Sciatic nerve (tissue), 2 donors: ENCODE measurements around the gene ELF3. TPM values are rescaled to one million over a fixed set of nuclear protein-coding genes. Genes with fewer than 3 reads are reported as not detected.
"Not testable (repeated sequence)": the region's sequence is repeated elsewhere in the genome, so short reads cannot be mapped to it uniquely, and the experiment has no call there.

Source experiments
- ATAC-seq: fragments of 200-7000 bp; cut with Tn5 transposase; one replicate; pipeline ENCODE4 v1.9.1; 2020; ENCODE audit warnings: mild to moderate bottlenecking, moderate library complexity
- DNase-seq: peaks from one replicate; pipeline ENCODE4 v3.0.0-alpha.2; 2020; ENCODE audit warnings: low spot score
- intact Hi-C: fragments of 100-400 bp; cut with DNase I; formaldehyde crosslinking; loops from one replicate; pipeline ENCODE4 v1.14.2; 2022
- total RNA-seq: library from RNA; stranded (reverse); fragmentation: NEBNext Ultra II Directional; extraction: Animal tissue kit (Norgen Biotek cat#: 25700); gene quantifications from one replicate; pipeline ENCODE4 v1.2.1, GENCODE V29; 2021
- donor health status: DM: no; HTN: no; CAD: no.
- donor health status: DM: no; HTN: no; CAD: no.

The ELF3 gene
- total RNA-seq, 1 donor from 2014 or later: 6.4 TPM

DNA sequence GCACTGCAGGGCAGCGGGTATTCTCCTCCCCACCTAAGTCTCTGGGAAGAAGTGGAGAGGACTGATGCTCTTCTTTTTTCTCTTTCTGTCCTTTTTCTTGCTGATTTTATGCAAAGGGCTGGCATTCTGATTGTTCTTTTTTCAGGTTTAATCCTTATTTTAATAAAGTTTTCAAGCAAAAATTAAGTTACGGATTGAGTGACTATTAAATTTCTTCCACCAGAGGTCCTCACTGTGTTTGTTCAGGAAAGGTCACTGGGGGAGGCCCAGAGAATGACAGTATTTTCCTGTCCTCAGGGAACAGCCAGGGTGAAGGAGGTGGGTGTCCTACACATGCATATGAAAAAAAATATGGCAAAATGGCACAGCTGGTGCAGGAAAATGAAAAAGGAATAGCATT, 4.4 kb upstream of the ELF3 start:
- ATAC-seq: no peak
- DNase-seq: no peak
- intact Hi-C loops: no loop called here

DNA sequence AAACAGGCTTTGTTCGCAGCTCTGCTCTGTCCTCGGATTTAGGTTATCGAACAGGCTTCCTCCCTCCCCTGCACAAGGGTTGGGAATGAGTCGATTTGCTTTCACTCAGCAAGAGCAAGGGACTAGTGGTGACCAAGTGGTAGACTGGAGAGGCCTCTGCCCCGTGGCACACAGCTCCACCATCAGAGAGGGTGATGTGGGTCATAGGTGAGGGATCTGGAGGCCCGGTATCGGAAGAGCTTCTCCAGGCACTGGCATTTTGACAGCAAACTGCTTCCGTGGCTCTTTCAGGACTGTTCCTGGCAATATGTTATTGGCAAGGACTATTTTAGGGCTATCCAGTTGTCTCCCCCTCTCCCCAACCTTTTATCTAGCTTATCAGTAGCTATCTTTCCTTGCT, 3.1 kb upstream of the ELF3 start:
- no peak for DNase-seq
- no peak for ATAC-seq
- intact Hi-C loops: no loop called here

- ATAC-seq (no peak), DNase-seq (no peak)
- intact Hi-C loops: no loop called here
These were observed 2.4 kb upstream of the ELF3 start for GRCh38 chr1:202007805-202008489.

DNA sequence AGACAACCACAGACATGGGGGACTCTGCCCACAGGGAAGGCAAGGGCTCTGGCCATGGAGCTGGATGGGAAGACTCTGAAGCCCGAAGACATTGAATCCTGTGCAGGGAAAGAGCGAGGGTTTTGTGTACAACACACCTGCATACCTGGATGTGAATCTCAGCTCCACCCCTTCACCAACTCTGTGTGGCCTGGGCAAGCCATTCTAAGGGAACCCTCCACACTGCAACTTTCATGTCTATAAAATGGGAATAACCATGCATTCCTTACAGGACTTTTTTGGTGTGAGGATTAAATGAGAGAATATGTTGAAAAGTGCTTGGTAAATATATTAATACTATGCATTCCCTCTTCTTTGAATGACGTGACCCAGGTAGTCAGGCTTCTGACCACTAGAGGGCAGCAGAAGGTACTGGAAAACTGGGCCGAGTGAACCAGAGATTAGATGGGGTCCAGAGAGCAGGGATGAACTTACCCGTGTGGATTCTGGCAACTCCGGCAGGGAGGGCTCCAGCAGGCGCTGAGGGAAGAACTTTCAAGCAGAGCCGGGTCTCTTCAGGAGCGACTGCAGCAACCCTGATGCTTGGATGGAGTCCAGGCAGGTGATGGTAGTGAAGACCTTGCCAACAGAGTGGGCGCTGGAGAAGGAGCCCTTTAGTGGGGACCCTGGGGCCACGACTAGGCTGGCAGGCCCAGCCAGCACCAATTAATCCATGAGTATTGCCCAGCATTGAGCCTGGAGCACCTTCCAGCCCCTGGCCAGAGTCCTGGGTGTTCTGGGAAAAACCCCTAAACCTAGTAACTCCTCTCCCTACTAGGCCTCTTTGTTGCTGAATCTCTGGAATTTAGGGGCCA, 834 bp upstream of the ELF3 start:
- ATAC-seq: peak; percentile 88
- DNase-seq: peak; percentile 87
- intact Hi-C loops: loop anchor here (5.0 kb wide), 1 partner anchor 108 kb away; no protein-coding TSS in a partner anchor

DNA sequence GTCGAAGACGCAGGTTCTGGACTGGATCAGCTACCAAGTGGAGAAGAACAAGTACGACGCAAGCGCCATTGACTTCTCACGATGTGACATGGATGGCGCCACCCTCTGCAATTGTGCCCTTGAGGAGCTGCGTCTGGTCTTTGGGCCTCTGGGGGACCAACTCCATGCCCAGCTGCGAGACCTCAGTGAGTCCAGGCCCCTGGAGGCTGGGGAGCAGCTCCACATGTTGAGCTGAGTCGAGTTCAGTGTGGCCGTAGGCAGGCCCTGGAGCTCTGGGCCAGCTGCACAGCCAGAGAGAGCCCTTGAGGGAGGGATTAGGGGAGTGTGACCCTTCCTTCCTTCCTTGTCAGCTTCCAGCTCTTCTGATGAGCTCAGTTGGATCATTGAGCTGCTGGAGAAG, 1.6 kb downstream of the ELF3 start:
- ATAC-seq (no peak), DNase-seq (no peak)
- intact Hi-C loops: loop anchor here (5.0 kb wide), 1 partner anchor 105 kb away; no protein-coding TSS in a partner anchor

- intact Hi-C loops: loop anchor here (5.0 kb wide), 1 partner anchor 104 kb away; no protein-coding TSS in a partner anchor
- ATAC-seq: no peak
- no peak for DNase-seq
These were observed 2.4 kb downstream of the ELF3 start for GRCh38 chr1:202012544-202013478.

- intact Hi-C loops: loop anchor here (5.0 kb wide), 1 partner anchor 104 kb away; no protein-coding TSS in a partner anchor
- DNase-seq (no peak), ATAC-seq (no peak)
These were observed 3.2 kb downstream of the ELF3 start for GRCh38 chr1:202013603-202014002.

DNA sequence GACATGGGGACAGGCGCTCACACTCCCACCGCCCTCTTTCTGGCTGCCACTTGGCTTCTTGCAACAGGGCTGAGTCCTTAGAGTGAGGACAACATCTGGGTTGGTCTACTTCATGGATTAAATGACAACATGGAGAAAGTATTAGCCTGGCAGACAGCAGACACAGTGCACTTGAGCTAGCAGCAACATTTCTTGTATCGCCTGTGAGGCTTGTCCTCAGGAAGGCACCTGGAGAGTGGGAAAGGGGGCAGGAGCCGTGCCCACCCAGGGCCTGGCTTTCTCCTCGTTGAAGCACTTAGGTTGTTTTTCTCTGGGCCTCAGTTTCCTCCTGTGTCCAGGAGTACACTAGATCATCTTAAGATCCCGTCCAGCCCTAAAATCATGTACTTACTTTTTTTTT, 3.7 kb downstream of the ELF3 start:
- ATAC-seq (no peak), DNase-seq (no peak)
- intact Hi-C loops: loop anchor here (5.0 kb wide), 1 partner anchor 103 kb away; no protein-coding TSS in a partner anchor

DNA sequence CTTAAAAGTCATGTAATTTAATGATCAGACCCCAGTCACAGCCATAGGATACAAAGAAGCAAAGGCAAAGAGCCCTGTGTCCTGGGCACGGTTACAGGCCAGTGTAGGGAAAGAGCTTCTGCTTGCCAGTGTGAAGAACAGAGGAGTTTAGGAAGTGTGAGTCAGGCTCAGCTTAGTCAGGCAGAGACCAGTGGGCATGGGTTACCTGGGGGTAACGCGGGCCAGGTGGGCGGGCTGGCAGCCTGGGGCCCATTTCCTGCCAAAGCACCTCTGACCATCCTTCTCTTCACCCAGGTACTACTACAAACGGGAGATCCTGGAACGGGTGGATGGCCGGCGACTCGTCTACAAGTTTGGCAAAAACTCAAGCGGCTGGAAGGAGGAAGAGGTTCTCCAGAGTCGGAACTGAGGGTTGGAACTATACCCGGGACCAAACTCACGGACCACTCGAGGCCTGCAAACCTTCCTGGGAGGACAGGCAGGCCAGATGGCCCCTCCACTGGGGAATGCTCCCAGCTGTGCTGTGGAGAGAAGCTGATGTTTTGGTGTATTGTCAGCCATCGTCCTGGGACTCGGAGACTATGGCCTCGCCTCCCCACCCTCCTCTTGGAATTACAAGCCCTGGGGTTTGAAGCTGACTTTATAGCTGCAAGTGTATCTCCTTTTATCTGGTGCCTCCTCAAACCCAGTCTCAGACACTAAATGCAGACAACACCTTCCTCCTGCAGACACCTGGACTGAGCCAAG, 4.7 kb downstream of the ELF3 start:
- DNase-seq (no peak), ATAC-seq (no peak)
- intact Hi-C loops: loop anchor here (5.0 kb wide), 1 partner anchor 102 kb away; no protein-coding TSS in a partner anchor

DNA sequence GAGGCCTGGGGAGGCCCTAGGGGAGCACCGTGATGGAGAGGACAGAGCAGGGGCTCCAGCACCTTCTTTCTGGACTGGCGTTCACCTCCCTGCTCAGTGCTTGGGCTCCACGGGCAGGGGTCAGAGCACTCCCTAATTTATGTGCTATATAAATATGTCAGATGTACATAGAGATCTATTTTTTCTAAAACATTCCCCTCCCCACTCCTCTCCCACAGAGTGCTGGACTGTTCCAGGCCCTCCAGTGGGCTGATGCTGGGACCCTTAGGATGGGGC, 5.2 kb downstream of the ELF3 start:
- no peak for DNase-seq
- intact Hi-C loops: no loop called here
- ATAC-seq: no peak

DNA sequence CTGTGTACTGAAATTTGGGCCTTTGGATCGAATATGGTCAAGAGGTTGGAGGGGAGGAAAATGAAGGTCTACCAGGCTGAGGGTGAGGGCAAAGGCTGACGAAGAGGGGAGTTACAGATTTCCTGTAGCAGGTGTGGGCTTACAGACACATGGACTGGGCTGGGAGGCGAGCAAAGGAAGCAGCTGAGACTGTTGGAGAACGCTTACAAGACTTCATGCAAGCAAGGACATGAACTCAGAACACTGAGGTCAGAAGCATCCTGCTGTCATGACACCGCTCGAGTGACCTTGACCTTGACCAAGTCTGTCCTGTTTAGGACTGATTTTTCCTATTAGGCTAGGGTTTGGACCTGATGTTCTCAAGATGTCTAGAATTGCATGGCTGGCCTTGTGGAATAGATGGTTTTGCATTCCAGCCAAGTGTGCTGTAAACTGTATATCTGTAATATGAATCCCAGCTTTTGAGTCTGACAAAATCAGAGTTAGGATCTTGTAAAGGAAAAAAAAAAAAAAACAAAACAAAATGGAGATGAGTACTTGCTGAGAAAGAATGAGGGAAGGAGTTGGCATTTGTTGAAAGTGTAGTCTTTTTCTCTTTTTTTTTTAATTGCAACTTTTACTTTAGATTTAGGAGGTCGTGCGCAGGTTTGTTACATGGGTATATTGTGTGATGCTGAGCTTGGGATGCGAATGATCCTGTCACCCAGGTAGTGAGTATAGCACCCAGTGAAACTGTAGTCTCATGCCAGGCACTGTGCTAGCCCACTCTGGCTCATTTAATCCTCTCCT, 5.8 kb downstream of the ELF3 start:
- ATAC-seq (no peak), DNase-seq (no peak)
- intact Hi-C loops: no loop called here

GRCh38 chr1:202016811-202017748, 6.7 kb downstream of the ELF3 start:
- no peak for ATAC-seq
- intact Hi-C loops: no loop called here
- no peak for DNase-seq

GRCh38 chr1:202017749-202018467, 7.5 kb downstream of the ELF3 start:
- intact Hi-C loops: no loop called here
- ATAC-seq (no peak), DNase-seq (no peak)

DNA sequence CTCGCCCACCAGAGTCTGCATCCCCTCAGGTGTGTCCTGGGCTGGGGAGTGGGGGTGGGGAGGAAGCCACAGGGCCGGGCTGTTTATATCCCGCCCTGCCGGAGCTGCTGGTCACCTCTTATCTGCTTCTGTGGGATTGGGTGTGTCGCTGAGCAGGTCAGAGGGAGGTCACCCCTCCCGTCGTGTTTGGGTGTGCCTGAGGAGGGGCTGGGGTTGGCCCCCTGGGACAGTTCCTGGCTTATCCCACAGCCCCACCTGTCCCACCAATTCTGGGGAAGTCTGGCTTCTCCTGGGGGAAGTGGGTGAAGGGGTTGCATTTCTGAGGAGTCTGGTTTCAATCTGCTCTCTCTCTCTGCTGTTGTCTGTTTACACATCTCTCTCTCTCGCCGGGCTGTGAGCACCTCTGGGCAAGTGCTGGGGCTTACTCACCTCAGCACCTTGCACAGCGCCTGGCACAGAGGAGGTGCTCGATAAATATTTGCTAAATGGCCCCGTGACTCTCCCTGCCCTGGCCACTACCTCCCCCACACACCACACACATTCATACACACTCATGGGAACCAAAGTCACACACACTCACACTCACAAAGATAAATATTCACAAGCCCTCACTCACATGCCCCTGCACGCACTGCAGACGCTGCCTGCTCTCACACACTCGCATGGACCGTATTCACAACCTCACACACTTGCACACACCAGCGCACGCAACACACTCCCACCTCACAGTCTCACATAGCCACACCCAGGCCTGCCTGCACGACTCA, 8.3 kb downstream of the ELF3 start:
- ATAC-seq (peak; percentile 32), DNase-seq (no peak)
- intact Hi-C loops: no loop called here

DNA sequence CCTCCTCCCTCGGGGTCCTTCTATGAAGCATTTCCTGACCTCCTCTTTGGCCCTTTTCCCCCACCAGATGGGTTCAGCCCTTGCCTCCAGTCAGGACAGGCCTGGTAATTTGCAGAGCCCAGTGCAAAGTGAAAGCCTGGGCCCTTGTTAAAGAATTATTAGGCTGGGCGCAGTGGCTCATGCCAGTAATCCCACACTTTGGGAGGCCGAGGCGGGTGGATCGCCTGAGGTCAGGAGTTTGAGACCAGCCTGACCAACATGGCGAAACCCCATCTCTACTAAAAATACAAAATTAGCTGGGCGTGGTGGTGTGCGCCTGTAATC, 8.8 kb downstream of the ELF3 start:
- intact Hi-C loops, ATAC-seq: not testable (repeated sequence)

DNA sequence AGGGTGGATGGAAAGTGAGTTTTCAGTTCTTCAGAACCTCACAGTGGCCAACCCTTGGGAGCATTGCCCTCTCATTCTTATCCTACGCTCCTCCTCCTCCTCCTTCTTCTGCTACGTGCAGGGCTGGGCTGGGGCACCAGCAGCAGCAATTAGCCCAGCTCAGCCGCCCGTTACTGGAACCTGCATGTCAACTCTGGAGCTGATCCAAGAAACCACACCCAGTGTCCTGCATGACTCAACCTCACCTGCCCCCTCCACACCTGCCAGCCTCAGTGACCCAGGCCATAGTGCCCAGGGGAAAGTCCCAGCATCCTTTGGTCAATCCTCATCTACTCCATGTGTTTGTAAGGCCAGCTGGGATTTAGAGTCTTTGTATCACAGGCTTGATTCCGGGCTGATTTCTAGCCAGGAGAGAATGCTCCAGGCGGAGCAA, 12.6 kb downstream of the ELF3 start:
- ATAC-seq (peak; percentile 37), DNase-seq (no peak)
- intact Hi-C loops: no loop called here

More for the DNA sequence above, 8.8 kb downstream of the ELF3 start:
- not testable (repeated sequence) for DNase-seq
